ENCODE measurements around the gene MYLK2.

DNA sequence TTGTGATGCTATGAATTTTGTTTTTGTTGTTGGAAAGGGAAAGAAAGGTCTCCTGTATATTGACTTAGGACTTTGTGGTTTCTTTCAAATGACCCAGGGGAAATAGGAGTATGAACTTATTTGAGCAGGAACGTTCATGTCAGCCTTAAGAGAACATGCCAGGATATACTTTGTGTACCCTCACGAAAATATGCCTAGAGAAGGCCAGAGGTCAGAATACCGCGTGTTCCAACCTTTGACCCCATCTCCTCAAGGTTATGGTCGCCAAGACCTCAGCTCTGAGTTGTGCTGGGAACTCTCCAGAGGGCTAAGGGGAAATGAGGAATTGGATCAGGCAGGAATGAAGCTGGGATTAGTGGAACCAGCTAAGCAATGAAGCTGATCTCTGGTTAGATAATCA, 62.8 kb downstream of the MYLK2 start:
- TF ChIP-seq MAFK (IDR thresholded peaks at IDR 0.05; ENCODE audit: low read depth, low read length) (no peak), FOS (IDR thresholded peaks at IDR 0.05; ENCODE audit: low read depth, low read length) (no peak), POLR2A (IDR thresholded peaks at IDR 0.05; ENCODE audit: low read depth, low read length) (no peak), SMC3 (IDR thresholded peaks at IDR 0.05; ENCODE audit: low read depth, low read length) (no peak), RAD21 (IDR thresholded peaks at IDR 0.05; ENCODE audit: low read length) (no peak)
- TF ChIP-seq, protein P1, sequence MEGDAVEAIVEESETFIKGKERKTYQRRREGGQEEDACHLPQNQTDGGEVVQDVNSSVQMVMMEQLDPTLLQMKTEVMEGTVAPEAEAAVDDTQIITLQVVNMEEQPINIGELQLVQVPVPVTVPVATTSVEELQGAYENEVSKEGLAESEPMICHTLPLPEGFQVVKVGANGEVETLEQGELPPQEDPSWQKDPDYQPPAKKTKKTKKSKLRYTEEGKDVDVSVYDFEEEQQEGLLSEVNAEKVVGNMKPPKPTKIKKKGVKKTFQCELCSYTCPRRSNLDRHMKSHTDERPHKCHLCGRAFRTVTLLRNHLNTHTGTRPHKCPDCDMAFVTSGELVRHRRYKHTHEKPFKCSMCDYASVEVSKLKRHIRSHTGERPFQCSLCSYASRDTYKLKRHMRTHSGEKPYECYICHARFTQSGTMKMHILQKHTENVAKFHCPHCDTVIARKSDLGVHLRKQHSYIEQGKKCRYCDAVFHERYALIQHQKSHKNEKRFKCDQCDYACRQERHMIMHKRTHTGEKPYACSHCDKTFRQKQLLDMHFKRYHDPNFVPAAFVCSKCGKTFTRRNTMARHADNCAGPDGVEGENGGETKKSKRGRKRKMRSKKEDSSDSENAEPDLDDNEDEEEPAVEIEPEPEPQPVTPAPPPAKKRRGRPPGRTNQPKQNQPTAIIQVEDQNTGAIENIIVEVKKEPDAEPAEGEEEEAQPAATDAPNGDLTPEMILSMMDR (conservative IDR thresholded peaks at IDR 0.05; ENCODE audit: low read depth, low read length), result no peak

Measured in IMR-90 (cell line).